Neural progenitor cell (in vitro differentiated cells): ENCODE measurements around the gene PTK6. TPM values are rescaled to one million over a fixed set of nuclear protein-coding genes. Genes with fewer than 3 reads are reported as not detected.
A peak's percentile ranks its signal among the peaks of the same experiment; 100 is the strongest.

ENCODE experiments used
- DNase-seq: peaks from one replicate; pipeline ENCODE4 v3.0.0-alpha.2; 2016; ENCODE audit warnings: low spot score
- H2AFZ ChIP-seq: fragments of 200-600 bp; sonication (generic); replicated peaks from 2 replicates; pipeline ENCODE4 v1.6.1; 2016; ENCODE audit warnings: antibody characterized with exemption
- H3F3A ChIP-seq: fragments of 200-600 bp; sonication (generic); 2 replicates; pipeline ENCODE4 v1.6.1; 2016; ENCODE audit warnings: antibody characterized with exemption, low read depth
- H3K27ac ChIP-seq: fragments of 200-600 bp; sonication (generic); 2 replicates; pipeline ENCODE4 v1.5.1; 2016; ENCODE audit warnings: mild to moderate bottlenecking
- H3K27me3 ChIP-seq: fragments of 200-600 bp; sonication (generic); 2 replicates; pipeline ENCODE4 v1.6.1; 2016; ENCODE audit warnings: mild to moderate bottlenecking, moderate library complexity
- H3K36me3 ChIP-seq: fragments of 200-600 bp; sonication (generic); 2 replicates; pipeline ENCODE4 v1.5.1; 2016
- H3K4me1 ChIP-seq: fragments of 200-600 bp; sonication (generic); 2 replicates; pipeline ENCODE4 v1.6.1; 2016; ENCODE audit warnings: mixed run types
- H3K4me2 ChIP-seq: fragments of 200-600 bp; sonication (generic); 2 replicates; pipeline ENCODE4 v1.6.1; 2016
- H3K4me3 ChIP-seq: fragments of 200-600 bp; sonication (generic); 2 replicates; pipeline ENCODE4 v1.5.1; 2016
- H3K79me2 ChIP-seq: fragments of 200-600 bp; sonication (generic); 2 replicates; pipeline ENCODE4 v1.6.1; 2016; ENCODE audit warnings: low read depth
- H3K9ac ChIP-seq: fragments of 200-600 bp; sonication (generic); 2 replicates; pipeline ENCODE4 v1.6.1; 2016
- H3K9me3 ChIP-seq: fragments of 200-600 bp; sonication (generic); 2 replicates; pipeline ENCODE4 v1.5.1; 2016; ENCODE audit warnings: low read depth
- H4K20me1 ChIP-seq: fragments of 200-600 bp; sonication (generic); 2 replicates; pipeline ENCODE4 v1.6.1; 2016; ENCODE audit warnings: low read depth
- H3K27ac Mint-ChIP-seq: 3 replicates; pipeline ENCODE4 v1.8.0; 2021; ENCODE audit warnings: mixed read lengths
- H3K27me3 Mint-ChIP-seq: 2 replicates; pipeline ENCODE4 v1.8.0; 2022; ENCODE audit warnings: low read depth, mild to moderate bottlenecking, inconsistent platforms, moderate library complexity, mixed read lengths; ENCODE audit not compliant: insufficient read depth
- H3K36me3 Mint-ChIP-seq: 3 replicates; pipeline ENCODE4 v1.8.0; 2021; ENCODE audit warnings: mixed read lengths
- H3K4me1 Mint-ChIP-seq: 3 replicates; pipeline ENCODE4 v1.8.0; 2021; ENCODE audit warnings: mixed read lengths
- H3K4me3 Mint-ChIP-seq: 3 replicates; pipeline ENCODE4 v1.8.0; 2021; ENCODE audit warnings: mild to moderate bottlenecking, moderate library complexity, mixed read lengths
- H3K9me3 Mint-ChIP-seq: 3 replicates; pipeline ENCODE4 v1.8.0; 2020; ENCODE audit warnings: mixed read lengths
- CTCF ChIP-seq: fragments of 200-600 bp; sonication (generic); IDR thresholded peaks from 2 replicates; pipeline ENCODE4 v1.5.1; 2017; ENCODE audit warnings: antibody characterized with exemption, mild to moderate bottlenecking
- EZH2 ChIP-seq: fragments of 200-600 bp; sonication (generic); IDR thresholded peaks from 2 replicates; pipeline ENCODE4 v1.6.1; 2017; ENCODE audit warnings: antibody characterized with exemption, mild to moderate bottlenecking, moderate library complexity
- EZH2phosphoT487 ChIP-seq: fragments of 200-600 bp; sonication (generic); IDR thresholded peaks from 2 replicates; pipeline ENCODE4 v1.6.1; 2017; ENCODE audit warnings: antibody characterized with exemption
- total RNA-seq: library from RNA; depleted of rRNA; stranded (reverse); fragments of >200 nt; gene quantifications from 2 replicates; pipeline ENCODE4 v1.2.3, GENCODE V29; 2015; ENCODE audit warnings: low replicate concordance

PTK6 gene
- total RNA-seq, 1 donor from 2014 or later: not detected

- H3K4me1 ChIP-seq: peaks cover 19% of the 10 kb centered on the region
- H3K4me3 ChIP-seq: peak overlapping the region; percentile 74
- peak overlapping the region; percentile 94 for H3K4me3 Mint-ChIP-seq
- no peaks in the 10 kb centered on the region for H3K36me3 ChIP-seq
- peak overlapping the region; percentile 99 for H3K4me2 ChIP-seq
- peaks cover 19% of the 10 kb centered on the region for H3K27me3 ChIP-seq
- H3K79me2 ChIP-seq: peaks cover 23% of the 10 kb centered on the region
- peaks cover 32% of the 10 kb centered on the region for H3F3A ChIP-seq
- no peak overlapping the region for H2AFZ ChIP-seq
- no peak overlapping the region for H3K27ac Mint-ChIP-seq
- peak overlapping the region; percentile 96 for H3K9ac ChIP-seq
- no peaks in the 10 kb centered on the region for H3K9me3 ChIP-seq
- no peak overlapping the region for H3K27ac ChIP-seq
- H3K36me3 Mint-ChIP-seq: peaks cover 11% of the 10 kb centered on the region
- DNase-seq: peak; percentile 70
- peaks cover 36% of the 10 kb centered on the region for H4K20me1 ChIP-seq
- peaks cover 13% of the 10 kb centered on the region for H3K4me1 Mint-ChIP-seq
- no peaks in the 10 kb centered on the region for H3K9me3 Mint-ChIP-seq
- H3K27me3 Mint-ChIP-seq: peaks cover 3% of the 10 kb centered on the region
- no peak for TF ChIP-seq EZH2phosphoT487
- TF ChIP-seq CTCF: peak; percentile 14
Measured at GRCh38 chr20:63521602-63522001, 15.6 kb downstream of the PTK6 start.

GRCh38 chr20:63520934-63521601 is 16.1 kb downstream of the PTK6 start:
- Histone ChIP-seq H3K9me3 (no peaks in the 10 kb centered on the region), H3K79me2 (peaks cover 23% of the 10 kb centered on the region), H4K20me1 (peaks cover 36% of the 10 kb centered on the region), H3K4me1 (peaks cover 19% of the 10 kb centered on the region), H3K9ac (peak overlapping the region; percentile 96), H3K4me2 (peak overlapping the region; percentile 99), H3F3A (peaks cover 32% of the 10 kb centered on the region), H2AFZ (peak overlapping the region; percentile 32), H3K36me3 (no peaks in the 10 kb centered on the region), H3K27me3 (peaks cover 19% of the 10 kb centered on the region), H3K27ac (peak overlapping the region; percentile 97), H3K4me3 (peak overlapping the region; percentile 74)
- H3K4me3 Mint-ChIP-seq: peak overlapping the region; percentile 94
- no peaks in the 10 kb centered on the region for H3K9me3 Mint-ChIP-seq
- H3K27me3 Mint-ChIP-seq: peaks cover 3% of the 10 kb centered on the region
- H3K4me1 Mint-ChIP-seq: peaks cover 13% of the 10 kb centered on the region
- peaks cover 11% of the 10 kb centered on the region for H3K36me3 Mint-ChIP-seq
- H3K27ac Mint-ChIP-seq: no peak overlapping the region
- TF ChIP-seq EZH2phosphoT487 (no peak), CTCF (peak; percentile 7)
- DNase-seq: peak; percentile 91

- Histone ChIP-seq H3K9ac (peak within 1 kb of the TSS; percentile 96), H3F3A (peaks cover 32% of the 10 kb centered on the region), H3K4me3 (peak within 1 kb of the TSS; percentile 74), H3K36me3 (no peaks in the 10 kb centered on the region), H3K27ac (peak within 1 kb of the TSS; percentile 97), H3K79me2 (peaks cover 23% of the 10 kb centered on the region), H2AFZ (peak within 1 kb of the TSS; percentile 89), H3K4me2 (peak within 1 kb of the TSS; percentile 99), H3K9me3 (no peaks in the 10 kb centered on the region), H3K4me1 (peaks cover 19% of the 10 kb centered on the region), H3K27me3 (peaks cover 19% of the 10 kb centered on the region), H4K20me1 (peaks cover 36% of the 10 kb centered on the region)
- peaks cover 11% of the 10 kb centered on the region for H3K36me3 Mint-ChIP-seq
- peaks cover 13% of the 10 kb centered on the region for H3K4me1 Mint-ChIP-seq
- peaks cover 4% of the 10 kb centered on the region for H3K27me3 Mint-ChIP-seq
- H3K4me3 Mint-ChIP-seq: peak within 1 kb of the TSS; percentile 94
- DNase-seq: peak; percentile 93
- TF ChIP-seq CTCF: no peak
- TF ChIP-seq EZH2: peak; percentile 9
- no peak for TF ChIP-seq EZH2phosphoT487
- no peaks in the 10 kb centered on the region for H3K9me3 Mint-ChIP-seq
- H3K27ac Mint-ChIP-seq: no peak within 1 kb of the TSS
Measured at GRCh38 chr20:63520504-63520933, 16.7 kb downstream of the PTK6 start, which contains the start of gene PPDPF. Gene PPDPF, plus strand, starts transcription at chr20:63520765. Its CDS starts 544 bp downstream, at chr20:63521309.
